Caco-2 (cell line): Measurements from ENCODE around the gene CSF2RB. TPM values are rescaled to one million over a fixed set of nuclear protein-coding genes. Genes with fewer than 3 reads are reported as not detected.
"Not testable (repeated sequence)": the region's sequence is repeated elsewhere in the genome, so short reads cannot be mapped to it uniquely, and the experiment has no call there.

Experiments
- BruUV-seq: library from RNA; stranded (reverse); fragments of 400-500 nt; replicated peaks from 2 replicates; lab custom pipeline; 2021; lab: Mats Ljungman, UMichigan
- CTCF ChIA-PET: fragments of 300-600 bp; sonication (Branson Sonifier 250); formaldehyde crosslinking; loops from one replicate; lab custom pipeline; 2022; ENCODE audit warnings: antibody characterized with exemption; lab: Charles Lee
- POLR2A ChIA-PET: fragments of 300-600 bp; sonication (Branson Sonifier 250); formaldehyde crosslinking; loops from one replicate; lab custom pipeline; 2022; ENCODE audit warnings: antibody characterized with exemption; lab: Charles Lee
- DNase-seq, 2 experiments: peaks; one replicate each; pipeline versions ENCODE4 v3.0.0 to v3.0.0-alpha.2; 2020 to 2022
- H3K27me3 ChIP-seq: replicated peaks from 2 replicates; pipeline ENCODE4 v1.6.0; 2011; ENCODE audit warnings: low read length; ENCODE audit not compliant: control insufficient read depth, insufficient read depth
- H3K36me3 ChIP-seq: 2 replicates; pipeline ENCODE4 v1.5.1; 2011; ENCODE audit warnings: low read length; ENCODE audit not compliant: control insufficient read depth, insufficient read depth
- H3K4me1 ChIP-seq: fragments of 250-450 bp; sonication (Bioruptor Pico); 2 replicates; pipeline ENCODE4 v1.5.1; 2020; ENCODE audit warnings: mild to moderate bottlenecking
- H3K4me3 ChIP-seq: 2 replicates; pipeline ENCODE4 v1.5.1; 2011; ENCODE audit warnings: low read depth, mild to moderate bottlenecking, control low read depth, low read length
- H3K9me3 ChIP-seq: fragments of 250-450 bp; sonication (Bioruptor Pico); 2 replicates; pipeline ENCODE4 v1.5.1; 2020; ENCODE audit warnings: mild to moderate bottlenecking, moderate library complexity
- H3K27ac Mint-ChIP-seq: one replicate; pipeline ENCODE4 v1.8.0; 2022; ENCODE audit warnings: mixed read lengths; ENCODE audit not compliant: unreplicated experiment
- H3K27me3 Mint-ChIP-seq: one replicate; pipeline ENCODE4 v1.8.0; 2022; ENCODE audit warnings: mixed read lengths; ENCODE audit not compliant: insufficient read depth, unreplicated experiment
- H3K36me3 Mint-ChIP-seq: one replicate; pipeline ENCODE4 v1.8.0; 2022; ENCODE audit warnings: mild to moderate bottlenecking, mixed read lengths; ENCODE audit not compliant: insufficient read depth, unreplicated experiment
- H3K4me1 Mint-ChIP-seq: one replicate; pipeline ENCODE4 v1.8.0; 2022; ENCODE audit warnings: low read depth, mixed read lengths; ENCODE audit not compliant: unreplicated experiment
- H3K4me3 Mint-ChIP-seq: one replicate; pipeline ENCODE4 v1.8.0; 2022; ENCODE audit warnings: mild to moderate bottlenecking, moderate library complexity, mixed read lengths; ENCODE audit not compliant: unreplicated experiment
- H3K9me3 Mint-ChIP-seq: one replicate; pipeline ENCODE4 v1.8.0; 2022; ENCODE audit warnings: mixed read lengths; ENCODE audit not compliant: unreplicated experiment
- intact Hi-C: fragments of 100-400 bp; cut with micrococcal nuclease; formaldehyde crosslinking; loops from one replicate; pipeline ENCODE4 v1.10.0; 2022; ENCODE audit not compliant: unreplicated experiment
- total RNA-seq: library from RNA; stranded (reverse); gene quantifications from 2 replicates; pipeline ENCODE4 v1.2.3, GENCODE V29; 2022
- TF ChIP-seq, protein P1 (sequence below), 2 experiments: fragments of 200-600 bp in 1 of 2; IDR thresholded peaks; 1 replicate in 1 of 2; 2 replicates in 1 of 2; pipeline versions ENCODE4 v1.5.1 to v1.8.0; 2011 to 2022; ENCODE audit warnings: antibody characterized with exemption in 1 of 2, control low read depth in 1 of 2, inconsistent platforms in 1 of 2, low read depth in 1 of 2, low read length in 1 of 2, mild to moderate bottlenecking in 1 of 2, moderate library complexity in 1 of 2; ENCODE audit not compliant: insufficient read depth in 1 of 2, severe bottlenecking in 1 of 2, unreplicated experiment in 1 of 2

The CSF2RB gene
- total RNA-seq, 1 experiment from 2014 or later: not detected

DNA sequence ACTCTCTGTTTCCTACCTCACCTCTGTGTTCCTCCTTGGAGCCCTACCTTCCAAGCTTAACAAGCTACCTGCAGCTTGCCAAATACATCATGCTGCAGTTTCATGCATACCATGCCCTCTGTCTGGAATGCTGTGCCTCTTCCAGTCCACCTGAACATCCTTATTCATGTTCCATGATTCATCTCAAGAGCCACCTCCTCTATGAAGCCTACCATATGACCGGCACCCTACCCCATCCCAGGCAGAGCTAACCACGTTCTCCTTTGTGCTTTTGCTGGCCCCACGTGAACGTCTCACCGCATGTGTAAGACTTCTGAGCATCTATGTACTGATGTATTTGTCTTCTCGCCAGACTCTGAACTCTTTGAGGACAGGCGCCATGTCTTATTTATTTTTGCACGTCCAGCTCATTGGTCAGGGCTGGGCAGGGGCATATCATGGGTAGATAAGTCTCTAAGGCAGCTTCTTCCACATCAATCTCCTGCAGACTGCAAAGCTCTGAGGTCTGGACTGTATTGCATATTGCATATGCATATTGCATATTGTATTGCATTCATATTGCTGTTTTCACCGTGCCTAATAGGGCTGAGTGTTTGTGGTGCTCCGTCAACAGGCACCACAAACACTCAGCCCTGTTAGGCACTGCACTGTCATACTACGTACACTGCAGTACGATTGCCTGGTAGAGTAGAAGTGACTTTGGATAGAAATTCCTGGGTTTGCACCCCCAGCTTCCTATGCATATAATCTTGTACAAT lies 74.8 kb downstream of the CSF2RB start:
- Histone ChIP-seq H3K4me3 (no peak overlapping the region), H3K36me3 (no peaks in the 10 kb centered on the region), H3K4me1 (no peaks in the 10 kb centered on the region), H3K27me3 (no peaks in the 10 kb centered on the region; the same call in 1 of the 2 replicates), H3K9me3 (no peaks in the 10 kb centered on the region)
- Mint-ChIP-seq H3K9me3 (no peaks in the 10 kb centered on the region), H3K27me3 (peaks cover 18% of the 10 kb centered on the region), H3K4me1 (no peaks in the 10 kb centered on the region), H3K36me3 (no peaks in the 10 kb centered on the region), H3K4me3 (no peak overlapping the region), H3K27ac (no peak overlapping the region)
- DNase-seq: no peak
- POLR2A ChIA-PET: no interaction called here
- intact Hi-C loops: loop anchor here (5.0 kb wide), 1 partner anchor 44 kb away; no protein-coding TSS in a partner anchor
- no TSS peak for BruUV-seq
- TF ChIP-seq, protein P1, sequence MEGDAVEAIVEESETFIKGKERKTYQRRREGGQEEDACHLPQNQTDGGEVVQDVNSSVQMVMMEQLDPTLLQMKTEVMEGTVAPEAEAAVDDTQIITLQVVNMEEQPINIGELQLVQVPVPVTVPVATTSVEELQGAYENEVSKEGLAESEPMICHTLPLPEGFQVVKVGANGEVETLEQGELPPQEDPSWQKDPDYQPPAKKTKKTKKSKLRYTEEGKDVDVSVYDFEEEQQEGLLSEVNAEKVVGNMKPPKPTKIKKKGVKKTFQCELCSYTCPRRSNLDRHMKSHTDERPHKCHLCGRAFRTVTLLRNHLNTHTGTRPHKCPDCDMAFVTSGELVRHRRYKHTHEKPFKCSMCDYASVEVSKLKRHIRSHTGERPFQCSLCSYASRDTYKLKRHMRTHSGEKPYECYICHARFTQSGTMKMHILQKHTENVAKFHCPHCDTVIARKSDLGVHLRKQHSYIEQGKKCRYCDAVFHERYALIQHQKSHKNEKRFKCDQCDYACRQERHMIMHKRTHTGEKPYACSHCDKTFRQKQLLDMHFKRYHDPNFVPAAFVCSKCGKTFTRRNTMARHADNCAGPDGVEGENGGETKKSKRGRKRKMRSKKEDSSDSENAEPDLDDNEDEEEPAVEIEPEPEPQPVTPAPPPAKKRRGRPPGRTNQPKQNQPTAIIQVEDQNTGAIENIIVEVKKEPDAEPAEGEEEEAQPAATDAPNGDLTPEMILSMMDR (IDR thresholded peaks at IDR 0.05; ENCODE audit: insufficient read depth in 1 of 2, low read depth in 1 of 2, low read length in 1 of 2, severe bottlenecking in 1 of 2, unreplicated experiment in 1 of 2): no peak
- CTCF ChIA-PET: no interaction called here

DNA sequence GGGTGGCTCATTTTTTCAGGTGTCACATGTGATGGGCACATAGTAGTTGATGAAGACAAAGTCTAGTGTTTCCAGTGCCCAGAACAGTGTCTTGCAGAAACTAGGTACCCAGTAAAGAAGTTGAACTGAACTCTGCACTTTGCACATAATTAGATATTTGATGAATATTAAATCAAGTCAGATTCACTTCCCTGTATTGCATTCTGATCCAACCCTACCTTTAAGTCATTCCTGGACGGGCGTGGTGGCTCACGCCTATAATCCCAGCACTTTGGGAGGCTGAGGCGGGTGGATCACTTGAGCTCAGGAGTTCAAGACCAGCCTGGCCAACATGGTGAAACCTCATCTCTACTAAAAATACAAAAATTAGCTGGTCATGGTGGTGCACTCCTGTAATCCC lies 75.6 kb downstream of the CSF2RB start:
- POLR2A ChIA-PET, H3K4me1 ChIP-seq, DNase-seq, H3K27me3 ChIP-seq, H3K9me3 Mint-ChIP-seq, H3K4me1 Mint-ChIP-seq, H3K4me3 Mint-ChIP-seq, H3K4me3 ChIP-seq, H3K36me3 Mint-ChIP-seq, CTCF ChIA-PET, H3K27ac Mint-ChIP-seq, BruUV-seq, H3K9me3 ChIP-seq, H3K36me3 ChIP-seq: not testable (repeated sequence)
- intact Hi-C loops: loop anchor here (5.0 kb wide), 1 partner anchor 43 kb away; no protein-coding TSS in a partner anchor
- H3K27me3 Mint-ChIP-seq: peaks cover 22% of the 10 kb centered on the region

Other genes starting within 250 kb of the CSF2RB start
- gene CACNG2, start 209.9 kb upstream of the CSF2RB start, total RNA-seq: not detected in 2 replicates
- 8.3 and 9.2 TPM in 2 replicates for gene IFT27, start 137.5 kb upstream of the CSF2RB start, total RNA-seq
- gene PVALB, start 96.6 kb upstream of the CSF2RB start, total RNA-seq: not detected in 2 replicates
- gene NCF4, start 52.6 kb upstream of the CSF2RB start, total RNA-seq: not detected in 2 replicates
- 37.0 and 44.9 TPM in 2 replicates for gene TST, start 105.8 kb downstream of the CSF2RB start, total RNA-seq
- gene MPST, start 106.1 kb downstream of the CSF2RB start, total RNA-seq: 81.8 and 83.7 TPM in 2 replicates
- 17.2 and 19.8 TPM in 2 replicates for gene KCTD17, start 138.1 kb downstream of the CSF2RB start, total RNA-seq
- gene TMPRSS6, start 196.1 kb downstream of the CSF2RB start, total RNA-seq: 1.5 and 1.6 TPM in 2 replicates
- gene IL2RB, start 236.3 kb downstream of the CSF2RB start, total RNA-seq: not detected in 2 replicates